ENCODE results near the gene VAT1L.

GRCh38 chr16:77894162-77894561, 105.8 kb downstream of the VAT1L start:
- TF ChIP-seq POLR2AphosphoS5 (IDR thresholded peaks at IDR 0.05; ENCODE audit: insufficient read depth, low read depth, low read length): no peak
- TF ChIP-seq CTCF (IDR thresholded peaks at IDR 0.05; ENCODE audit: extremely low read depth in 1 of 2, insufficient read depth in 1 of 2, low read depth in 1 of 2, low read length in 2 of 2): no peak
- TF ChIP-seq MYC (IDR thresholded peaks at IDR 0.05; ENCODE audit: low read depth, low read length): no peak
- no peak for TF ChIP-seq EZH2 (IDR thresholded peaks at IDR 0.05; ENCODE audit: borderline replicate concordance, low read depth, low read length, severe bottlenecking)
- TF ChIP-seq POLR2A (IDR thresholded peaks at IDR 0.05; ENCODE audit: low read depth, low read length): no peak
